ENCODE results near the gene UBE2E3. TPM values are rescaled to one million over a fixed set of nuclear protein-coding genes. Genes with fewer than 3 reads are reported as not detected.

The UBE2E3 gene
- total RNA-seq, 1 experiment from 2014 or later, result 76.3 TPM

DNA sequence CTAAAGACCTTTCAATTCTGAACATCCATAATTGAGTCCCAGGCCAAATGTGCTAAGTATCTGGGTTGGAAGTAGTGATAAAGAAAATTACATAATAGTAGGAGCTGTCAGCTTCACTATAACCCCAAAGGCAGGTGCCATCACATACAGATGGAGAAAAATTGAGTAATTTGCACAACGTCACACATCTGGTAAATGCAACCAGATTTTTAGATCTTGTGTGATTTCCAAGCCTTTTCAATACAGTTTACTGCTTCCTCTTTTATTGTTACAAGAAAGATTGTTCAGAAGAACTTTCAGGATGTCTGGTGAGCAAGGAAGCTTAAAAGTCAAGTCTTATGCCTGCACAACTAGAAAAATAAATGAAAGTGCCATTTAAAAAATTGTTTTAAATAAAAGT is 62.3 kb downstream of the UBE2E3 start (continued):
- TF ChIP-seq, protein P1, sequence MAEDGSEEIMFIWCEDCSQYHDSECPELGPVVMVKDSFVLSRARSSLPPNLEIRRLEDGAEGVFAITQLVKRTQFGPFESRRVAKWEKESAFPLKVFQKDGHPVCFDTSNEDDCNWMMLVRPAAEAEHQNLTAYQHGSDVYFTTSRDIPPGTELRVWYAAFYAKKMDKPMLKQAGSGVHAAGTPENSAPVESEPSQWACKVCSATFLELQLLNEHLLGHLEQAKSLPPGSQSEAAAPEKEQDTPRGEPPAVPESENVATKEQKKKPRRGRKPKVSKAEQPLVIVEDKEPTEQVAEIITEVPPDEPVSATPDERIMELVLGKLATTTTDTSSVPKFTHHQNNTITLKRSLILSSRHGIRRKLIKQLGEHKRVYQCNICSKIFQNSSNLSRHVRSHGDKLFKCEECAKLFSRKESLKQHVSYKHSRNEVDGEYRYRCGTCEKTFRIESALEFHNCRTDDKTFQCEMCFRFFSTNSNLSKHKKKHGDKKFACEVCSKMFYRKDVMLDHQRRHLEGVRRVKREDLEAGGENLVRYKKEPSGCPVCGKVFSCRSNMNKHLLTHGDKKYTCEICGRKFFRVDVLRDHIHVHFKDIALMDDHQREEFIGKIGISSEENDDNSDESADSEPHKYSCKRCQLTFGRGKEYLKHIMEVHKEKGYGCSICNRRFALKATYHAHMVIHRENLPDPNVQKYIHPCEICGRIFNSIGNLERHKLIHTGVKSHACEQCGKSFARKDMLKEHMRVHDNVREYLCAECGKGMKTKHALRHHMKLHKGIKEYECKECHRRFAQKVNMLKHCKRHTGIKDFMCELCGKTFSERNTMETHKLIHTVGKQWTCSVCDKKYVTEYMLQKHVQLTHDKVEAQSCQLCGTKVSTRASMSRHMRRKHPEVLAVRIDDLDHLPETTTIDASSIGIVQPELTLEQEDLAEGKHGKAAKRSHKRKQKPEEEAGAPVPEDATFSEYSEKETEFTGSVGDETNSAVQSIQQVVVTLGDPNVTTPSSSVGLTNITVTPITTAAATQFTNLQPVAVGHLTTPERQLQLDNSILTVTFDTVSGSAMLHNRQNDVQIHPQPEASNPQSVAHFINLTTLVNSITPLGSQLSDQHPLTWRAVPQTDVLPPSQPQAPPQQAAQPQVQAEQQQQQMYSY (CRISPR knock-in tag; IDR thresholded peaks at IDR 0.05), result no peak
- TF ChIP-seq MYBL2 (CRISPR knock-in tag; IDR thresholded peaks at IDR 0.05), result no peak

DNA sequence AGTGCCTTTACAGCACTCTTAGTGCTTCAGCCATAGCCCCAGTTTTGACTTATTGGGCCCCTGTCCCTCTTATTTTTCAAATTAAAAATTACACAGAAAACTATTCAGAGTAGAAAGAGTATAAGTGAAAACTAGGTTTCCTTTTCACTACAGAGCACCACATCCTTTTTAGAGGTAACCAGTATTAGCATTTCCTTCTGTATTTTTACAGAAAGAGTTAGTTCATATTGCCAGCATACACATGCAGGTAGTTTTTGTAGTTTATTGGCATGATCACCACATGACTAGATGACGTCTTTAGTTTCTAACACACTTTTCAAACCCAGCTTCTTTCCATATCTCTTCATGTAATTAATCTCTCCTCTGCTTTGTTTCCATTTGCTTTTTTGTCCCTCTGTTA is 66.4 kb downstream of the UBE2E3 start:
- ChIA-PET POLR2A (no interaction called here), CTCF (interaction anchor here (1.2 kb wide), 1 partner anchor 12 kb away, joined by 3 read pairs; no protein-coding TSS in a partner anchor)
- H3K9me3 Mint-ChIP-seq, result no peaks in the 10 kb centered on the region
- TF ChIP-seq EMX1 (CRISPR knock-in tag; IDR thresholded peaks at IDR 0.05) (no peak), NR1H2 (CRISPR knock-in tag; IDR thresholded peaks at IDR 0.05) (no peak), JUN (CRISPR knock-in tag; IDR thresholded peaks at IDR 0.05) (no peak), TCF7 (CRISPR knock-in tag; IDR thresholded peaks at IDR 0.05; ENCODE audit: low read depth) (no peak), USF1 (CRISPR knock-in tag; IDR thresholded peaks at IDR 0.05) (no peak), ZNF423 (CRISPR knock-in tag; IDR thresholded peaks at IDR 0.05) (no peak), AR (CRISPR knock-in tag; IDR thresholded peaks at IDR 0.05) (no peak), SP1 (CRISPR knock-in tag; conservative IDR thresholded peaks at IDR 0.05) (no peak), ATF6 (CRISPR knock-in tag; IDR thresholded peaks at IDR 0.05) (no peak), GABPB1 (CRISPR knock-in tag; IDR thresholded peaks at IDR 0.05) (no peak), ZBTB21 (CRISPR knock-in tag; IDR thresholded peaks at IDR 0.05; ENCODE audit: borderline replicate concordance) (no peak), ZBTB43 (CRISPR knock-in tag; IDR thresholded peaks at IDR 0.05) (no peak), HMGA2 (CRISPR knock-in tag; IDR thresholded peaks at IDR 0.05) (no peak), ZNF232 (CRISPR knock-in tag; IDR thresholded peaks at IDR 0.05) (no peak), CREB1 (CRISPR knock-in tag; IDR thresholded peaks at IDR 0.05) (no peak), GTF2I (CRISPR knock-in tag; conservative IDR thresholded peaks at IDR 0.05) (no peak)
- ATAC-seq (no peak), DNase-seq (ENCODE audit: low spot score) (no peak)
- no peaks in the 10 kb centered on the region for H3K36me3 Mint-ChIP-seq
- H3K4me1 Mint-ChIP-seq, result no peaks in the 10 kb centered on the region
- H3K4me3 Mint-ChIP-seq, result no peak overlapping the region
- H3K27me3 Mint-ChIP-seq (ENCODE audit: low read depth), result no peaks in the 10 kb centered on the region
- no peak overlapping the region for H3K27ac Mint-ChIP-seq
